Neuronal stem cell (in vitro differentiated cells): ENCODE measurements around the gene AGK.
A peak's percentile ranks its signal among the peaks of the same experiment; 100 is the strongest.

Experiments
- DNase-seq: peaks from one replicate; pipeline ENCODE4 v3.0.0-alpha.2; 2013; ENCODE audit warnings: low spot score
- H2AFZ ChIP-seq: one replicate; pipeline ENCODE4 v1.6.1; 2013; ENCODE audit warnings: mild to moderate bottlenecking, low read length, inconsistent platforms
- H2AK5ac ChIP-seq: 2 replicates; pipeline ENCODE4 v1.6.1; 2013; ENCODE audit warnings: low read depth, mild to moderate bottlenecking, inconsistent platforms, low read length, moderate library complexity, mixed read lengths
- H2BK120ac ChIP-seq: 2 replicates; pipeline ENCODE4 v1.6.1; 2013; ENCODE audit warnings: low read depth, mild to moderate bottlenecking, inconsistent platforms, low read length, moderate library complexity, mixed read lengths
- H2BK12ac ChIP-seq: one replicate; pipeline ENCODE4 v1.6.1; 2013; ENCODE audit warnings: low read length, inconsistent platforms
- H2BK15ac ChIP-seq: 2 replicates; pipeline ENCODE4 v1.6.1; 2013; ENCODE audit warnings: mild to moderate bottlenecking, low read length, inconsistent platforms, mixed read lengths
- H2BK5ac ChIP-seq: one replicate; pipeline ENCODE4 v1.6.1; 2013; ENCODE audit warnings: inconsistent platforms, mild to moderate bottlenecking, low read length, moderate library complexity
- H3K14ac ChIP-seq: one replicate; pipeline ENCODE4 v1.6.1; 2013; ENCODE audit warnings: low read length, inconsistent platforms
- H3K18ac ChIP-seq: 2 replicates; pipeline ENCODE4 v1.6.1; 2013; ENCODE audit warnings: low read length, inconsistent platforms
- H3K23ac ChIP-seq: 2 replicates; pipeline ENCODE4 v1.6.1; 2013; ENCODE audit warnings: low read depth, mild to moderate bottlenecking, mixed read lengths, low read length, inconsistent platforms; ENCODE audit not compliant: poor library complexity
- H3K27ac ChIP-seq: replicated peaks from 3 replicates; pipeline ENCODE4 v1.5.1; 2013; ENCODE audit warnings: low read length, inconsistent platforms
- H3K27me3 ChIP-seq, 3 experiments: 2 replicates each; pipeline ENCODE4 v1.6.1; 2013; ENCODE audit warnings: low read length in 3 of 3, mild to moderate bottlenecking in 2 of 3, inconsistent platforms in 1 of 3, low read depth in 1 of 3, mixed read lengths in 1 of 3, moderate library complexity in 1 of 3; ENCODE audit not compliant: control insufficient read depth in 3 of 3, insufficient read depth in 3 of 3
- H3K36me3 ChIP-seq, 2 donors: replicated peaks in 1 of 2; 2 replicates each; pipeline ENCODE4 v1.6.1; 2013; ENCODE audit warnings: low read length in 2 of 2; ENCODE audit not compliant: control insufficient read depth in 2 of 2, insufficient read depth in 2 of 2
- H3K4ac ChIP-seq: 2 replicates; pipeline ENCODE4 v1.6.1; 2013; ENCODE audit warnings: inconsistent platforms, mild to moderate bottlenecking, low read length, moderate library complexity
- H3K4me1 ChIP-seq, 2 donors: 1 replicate in 1 of 2; 2 replicates in 1 of 2; pipeline ENCODE4 v1.6.1; 2013; ENCODE audit warnings: low read length in 2 of 2, low read depth in 1 of 2; ENCODE audit not compliant: control insufficient read depth in 2 of 2, insufficient read depth in 1 of 2
- H3K4me2 ChIP-seq: one replicate; pipeline ENCODE4 v1.6.1; 2013; ENCODE audit warnings: mild to moderate bottlenecking, low read length, inconsistent platforms; ENCODE audit not compliant: insufficient read depth, poor library complexity, severe bottlenecking
- H3K4me3 ChIP-seq, 2 donors: 2 replicates each; pipeline ENCODE4 v1.5.1; 2013; ENCODE audit warnings: low read length in 2 of 2, mild to moderate bottlenecking in 2 of 2, inconsistent platforms in 1 of 2, moderate library complexity in 1 of 2
- H3K79me1 ChIP-seq: one replicate; pipeline ENCODE4 v1.6.1; 2013; ENCODE audit warnings: low read depth, mild to moderate bottlenecking, inconsistent platforms, low read length, moderate library complexity
- H3K9ac ChIP-seq: one replicate; pipeline ENCODE4 v1.6.1; 2013; ENCODE audit warnings: mild to moderate bottlenecking, low read depth, low read length, inconsistent platforms; ENCODE audit not compliant: poor library complexity
- H3K9me3 ChIP-seq, 2 donors: replicated peaks in 1 of 2; 2 replicates each; pipeline versions ENCODE3 to v1.6.1; 2013; ENCODE audit warnings: low read length in 2 of 2, mild to moderate bottlenecking in 2 of 2, inconsistent platforms in 1 of 2, low read depth in 1 of 2, mixed read lengths in 1 of 2, moderate library complexity in 1 of 2; ENCODE audit not compliant: control insufficient read depth in 2 of 2, insufficient read depth in 1 of 2
- H4K8ac ChIP-seq: one replicate; pipeline ENCODE4 v1.6.1; 2013; ENCODE audit warnings: low read depth, mild to moderate bottlenecking, inconsistent platforms, low read length, moderate library complexity
- H4K91ac ChIP-seq: one replicate; pipeline ENCODE4 v1.6.1; 2013; ENCODE audit warnings: low read length, low read depth, mild to moderate bottlenecking, inconsistent platforms; ENCODE audit not compliant: poor library complexity
- WGBS, 2 donors: extraction: QIAGEN DNeasy Blood & Tissue Kit; methylation state at CpG; one replicate each; pipeline ENCODE4 v1.1.7; 2013; ENCODE audit warnings: missing lambda C conversion rate in 2 of 2, mixed read lengths in 1 of 2; ENCODE audit not compliant: insufficient read length in 2 of 2, insufficient replicate concordance in 1 of 2; ENCODE audit errors: extremely low coverage in 2 of 2; 5-methylcytosine and 5-hydroxymethylcytosine counted together

Gene AGK

GRCh38 chr7:141701489-141702046 lies 150.4 kb downstream of the AGK start:
- no CpG with 5 or more reads among the region's 59 CpGs for WGBS, 2 donors
- Histone ChIP-seq H3K27ac (no peak overlapping the region), H3K27me3 (peaks cover 0 to 15% (median 8%) of the 10 kb centered on the region in 3 experiments)

GRCh38 chr7:141702047-141702567 lies 150.9 kb downstream of the AGK start, which contains the start of gene DENND11:
DENND11 (minus strand) TSS chr7:141702166; CDS start chr7:141702153, 13 bp downstream.
- Histone ChIP-seq H4K8ac (no peak within 1 kb of the TSS), H3K36me3 (no peaks in the 10 kb centered on the region), H3K4me2 (peak within 1 kb of the TSS; percentile 81), H2BK12ac (no peak within 1 kb of the TSS), H3K4me3 (peak within 1 kb of the TSS; percentile 60 to 90), H3K14ac (no peak within 1 kb of the TSS), H2BK15ac (no peak within 1 kb of the TSS), H4K91ac (no peak within 1 kb of the TSS), H3K18ac (peak within 1 kb of the TSS; percentile 90), H3K27me3 (peaks cover 0 to 15% (median 8%) of the 10 kb centered on the region in 3 experiments), H2AFZ (peak within 1 kb of the TSS; percentile 93), H3K9ac (peak within 1 kb of the TSS; percentile 81), H3K9me3 (no peaks in the 10 kb centered on the region), H3K23ac (no peak within 1 kb of the TSS), H3K4me1 (peaks cover 10 to 11% of the 10 kb centered on the region in 2 donors), H2BK120ac (no peak within 1 kb of the TSS), H3K4ac (no peak within 1 kb of the TSS), H2AK5ac (no peak within 1 kb of the TSS), H3K27ac (no peak within 1 kb of the TSS), H3K79me1 (no peaks in the 10 kb centered on the region), H2BK5ac (no peak within 1 kb of the TSS)
- DNase-seq = peak; percentile 30
- no CpG with 5 or more reads among the region's 62 CpGs for WGBS, 2 donors

More at GRCh38 chr7:141701489-141702046, 150.4 kb downstream of the AGK start:
- Histone ChIP-seq H2AFZ (peak overlapping the region; percentile 93), H2BK12ac (no peak overlapping the region), H2BK5ac (no peak overlapping the region), H3K4me2 (peak overlapping the region; percentile 59), H2AK5ac (no peak overlapping the region), H3K4ac (no peak overlapping the region), H3K14ac (no peak overlapping the region), H3K23ac (no peak overlapping the region), H3K9me3 (no peaks in the 10 kb centered on the region), H3K4me3 (peak overlapping the region; percentile 60 to 90), H2BK120ac (no peak overlapping the region), H2BK15ac (no peak overlapping the region), H4K8ac (no peak overlapping the region), H3K79me1 (no peaks in the 10 kb centered on the region), H3K4me1 (peaks cover 11 to 12% of the 10 kb centered on the region in 2 donors), H3K18ac (peak overlapping the region; percentile 90), H4K91ac (no peak overlapping the region), H3K9ac (peak overlapping the region; percentile 81), H3K36me3 (no peaks in the 10 kb centered on the region)
- DNase-seq = peak; percentile 30

- no CpG with 5 or more reads among the region's 4 CpGs for WGBS, 2 donors
- Histone ChIP-seq H4K8ac (no peak overlapping the region), H3K23ac (no peak overlapping the region), H3K14ac (no peak overlapping the region), H2AFZ (no peak overlapping the region), H2BK5ac (no peak overlapping the region), H2BK15ac (no peak overlapping the region), H3K27ac (no peak overlapping the region), H3K79me1 (no peaks in the 10 kb centered on the region), H2BK120ac (no peak overlapping the region), H3K9ac (no peak overlapping the region), H3K4me2 (no peak overlapping the region), H2AK5ac (no peak overlapping the region), H2BK12ac (no peak overlapping the region), H3K36me3 (no peaks in the 10 kb centered on the region), H3K4me1 (peaks cover 10 to 11% of the 10 kb centered on the region in 2 donors), H3K9me3 (no peaks in the 10 kb centered on the region), H3K18ac (no peak overlapping the region), H3K4ac (no peak overlapping the region), H3K27me3 (peaks cover 0 to 15% (median 8%) of the 10 kb centered on the region in 3 experiments), H3K4me3 (no peak overlapping the region), H4K91ac (no peak overlapping the region)
- no peak for DNase-seq
Measured at GRCh38 chr7:141702892-141703291, 151.7 kb downstream of the AGK start.

DNA sequence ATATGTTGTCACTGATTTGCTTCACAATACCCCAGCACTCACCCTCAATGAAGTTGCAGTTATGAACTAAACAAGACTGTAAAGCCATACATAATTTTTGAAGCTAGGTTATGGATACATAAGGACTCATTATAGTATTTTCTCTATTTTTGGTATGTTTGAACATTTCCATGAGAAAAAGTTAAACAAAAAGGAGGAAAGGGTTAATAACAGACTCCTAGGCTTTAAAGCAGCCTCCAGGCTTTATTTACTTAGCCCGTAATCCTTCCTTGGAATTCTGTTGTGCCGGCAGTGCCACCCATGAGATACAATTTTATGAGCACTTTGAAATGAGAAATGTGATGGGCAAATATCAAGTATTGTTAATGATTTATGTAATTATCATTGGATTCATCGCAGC lies 152.9 kb downstream of the AGK start:
- no peak overlapping the region for H2BK12ac ChIP-seq
- no peak overlapping the region for H2BK120ac ChIP-seq
- H2BK15ac ChIP-seq = no peak overlapping the region
- no peaks in the 10 kb centered on the region for H3K9me3 ChIP-seq
- H3K18ac ChIP-seq = no peak overlapping the region
- H4K8ac ChIP-seq = no peak overlapping the region
- no peak overlapping the region for H3K14ac ChIP-seq
- no peaks in the 10 kb centered on the region for H3K36me3 ChIP-seq
- H3K4me3 ChIP-seq = no peak overlapping the region
- no peak overlapping the region for H3K27ac ChIP-seq
- H2AFZ ChIP-seq = no peak overlapping the region
- H3K4me2 ChIP-seq = no peak overlapping the region
- H2AK5ac ChIP-seq = no peak overlapping the region
- no peak overlapping the region for H3K23ac ChIP-seq
- H3K4me1 ChIP-seq = peaks cover 10 to 11% of the 10 kb centered on the region in 2 donors
- WGBS, 2 donors = no CpG with 5 or more reads among the region's 3 CpGs
- H3K4ac ChIP-seq = no peak overlapping the region
- H2BK5ac ChIP-seq = no peak overlapping the region
- H3K9ac ChIP-seq = no peak overlapping the region
- peaks cover 0 to 15% (median 8%) of the 10 kb centered on the region in 3 experiments for H3K27me3 ChIP-seq
- H4K91ac ChIP-seq = no peak overlapping the region
- no peaks in the 10 kb centered on the region for H3K79me1 ChIP-seq
- no peak for DNase-seq
